Caco-2 (cell line): ENCODE measurements around the gene STRIT1. TPM values are rescaled to one million over a fixed set of nuclear protein-coding genes. Genes with fewer than 3 reads are reported as not detected.

ENCODE experiments used
- BruUV-seq: library from RNA; stranded (reverse); fragments of 400-500 nt; replicated peaks from 2 replicates; lab custom pipeline; 2021; lab: Mats Ljungman, UMichigan
- CTCF ChIA-PET: fragments of 300-600 bp; sonication (Branson Sonifier 250); formaldehyde crosslinking; loops from one replicate; lab custom pipeline; 2022; ENCODE audit warnings: antibody characterized with exemption; lab: Charles Lee
- POLR2A ChIA-PET: fragments of 300-600 bp; sonication (Branson Sonifier 250); formaldehyde crosslinking; loops from one replicate; lab custom pipeline; 2022; ENCODE audit warnings: antibody characterized with exemption; lab: Charles Lee
- DNase-seq, 2 experiments: peaks; one replicate each; pipeline versions ENCODE4 v3.0.0 to v3.0.0-alpha.2; 2020 to 2022
- H3K27me3 ChIP-seq: replicated peaks from 2 replicates; pipeline ENCODE4 v1.6.0; 2011; ENCODE audit warnings: low read length; ENCODE audit not compliant: control insufficient read depth, insufficient read depth
- H3K36me3 ChIP-seq: 2 replicates; pipeline ENCODE4 v1.5.1; 2011; ENCODE audit warnings: low read length; ENCODE audit not compliant: control insufficient read depth, insufficient read depth
- H3K4me1 ChIP-seq: fragments of 250-450 bp; sonication (Bioruptor Pico); 2 replicates; pipeline ENCODE4 v1.5.1; 2020; ENCODE audit warnings: mild to moderate bottlenecking
- H3K4me3 ChIP-seq: 2 replicates; pipeline ENCODE4 v1.5.1; 2011; ENCODE audit warnings: low read depth, mild to moderate bottlenecking, control low read depth, low read length
- H3K9me3 ChIP-seq: fragments of 250-450 bp; sonication (Bioruptor Pico); 2 replicates; pipeline ENCODE4 v1.5.1; 2020; ENCODE audit warnings: mild to moderate bottlenecking, moderate library complexity
- H3K27ac Mint-ChIP-seq: one replicate; pipeline ENCODE4 v1.8.0; 2022; ENCODE audit warnings: mixed read lengths; ENCODE audit not compliant: unreplicated experiment
- H3K27me3 Mint-ChIP-seq: one replicate; pipeline ENCODE4 v1.8.0; 2022; ENCODE audit warnings: mixed read lengths; ENCODE audit not compliant: insufficient read depth, unreplicated experiment
- H3K36me3 Mint-ChIP-seq: one replicate; pipeline ENCODE4 v1.8.0; 2022; ENCODE audit warnings: mild to moderate bottlenecking, mixed read lengths; ENCODE audit not compliant: insufficient read depth, unreplicated experiment
- H3K4me1 Mint-ChIP-seq: one replicate; pipeline ENCODE4 v1.8.0; 2022; ENCODE audit warnings: low read depth, mixed read lengths; ENCODE audit not compliant: unreplicated experiment
- H3K4me3 Mint-ChIP-seq: one replicate; pipeline ENCODE4 v1.8.0; 2022; ENCODE audit warnings: mild to moderate bottlenecking, moderate library complexity, mixed read lengths; ENCODE audit not compliant: unreplicated experiment
- H3K9me3 Mint-ChIP-seq: one replicate; pipeline ENCODE4 v1.8.0; 2022; ENCODE audit warnings: mixed read lengths; ENCODE audit not compliant: unreplicated experiment
- intact Hi-C: fragments of 100-400 bp; cut with micrococcal nuclease; formaldehyde crosslinking; loops from one replicate; pipeline ENCODE4 v1.10.0; 2022; ENCODE audit not compliant: unreplicated experiment
- total RNA-seq: library from RNA; stranded (reverse); gene quantifications from 2 replicates; pipeline ENCODE4 v1.2.3, GENCODE V29; 2022
- TF ChIP-seq, protein P1 (sequence below), 2 experiments: fragments of 200-600 bp in 1 of 2; IDR thresholded peaks; 1 replicate in 1 of 2; 2 replicates in 1 of 2; pipeline versions ENCODE4 v1.5.1 to v1.8.0; 2011 to 2022; ENCODE audit warnings: antibody characterized with exemption in 1 of 2, control low read depth in 1 of 2, inconsistent platforms in 1 of 2, low read depth in 1 of 2, low read length in 1 of 2, mild to moderate bottlenecking in 1 of 2, moderate library complexity in 1 of 2; ENCODE audit not compliant: insufficient read depth in 1 of 2, severe bottlenecking in 1 of 2, unreplicated experiment in 1 of 2

STRIT1 gene
- total RNA-seq, 1 experiment from 2014 or later = not detected

DNA sequence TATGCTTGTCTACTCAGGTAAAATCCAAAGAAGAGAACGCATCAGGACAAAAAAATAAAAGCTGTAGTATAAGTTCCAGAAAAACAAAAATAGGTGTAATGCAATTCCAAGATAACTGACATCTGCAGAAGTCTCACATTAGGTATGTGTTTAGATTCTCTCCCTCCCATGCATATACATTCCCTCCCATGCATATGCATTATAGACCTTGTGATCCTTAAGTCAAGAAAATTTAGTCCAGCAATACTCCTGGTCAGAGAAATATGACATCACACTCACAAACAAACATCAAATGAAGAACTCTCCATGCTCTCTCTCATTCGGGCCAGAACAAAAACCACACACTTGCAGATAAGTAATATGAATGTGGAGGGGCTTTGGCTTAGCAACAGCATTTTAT lies 25.3 kb upstream of the STRIT1 start:
- H3K4me3 ChIP-seq = no peak overlapping the region
- no peaks in the 10 kb centered on the region for H3K4me1 ChIP-seq
- TF ChIP-seq, protein P1, sequence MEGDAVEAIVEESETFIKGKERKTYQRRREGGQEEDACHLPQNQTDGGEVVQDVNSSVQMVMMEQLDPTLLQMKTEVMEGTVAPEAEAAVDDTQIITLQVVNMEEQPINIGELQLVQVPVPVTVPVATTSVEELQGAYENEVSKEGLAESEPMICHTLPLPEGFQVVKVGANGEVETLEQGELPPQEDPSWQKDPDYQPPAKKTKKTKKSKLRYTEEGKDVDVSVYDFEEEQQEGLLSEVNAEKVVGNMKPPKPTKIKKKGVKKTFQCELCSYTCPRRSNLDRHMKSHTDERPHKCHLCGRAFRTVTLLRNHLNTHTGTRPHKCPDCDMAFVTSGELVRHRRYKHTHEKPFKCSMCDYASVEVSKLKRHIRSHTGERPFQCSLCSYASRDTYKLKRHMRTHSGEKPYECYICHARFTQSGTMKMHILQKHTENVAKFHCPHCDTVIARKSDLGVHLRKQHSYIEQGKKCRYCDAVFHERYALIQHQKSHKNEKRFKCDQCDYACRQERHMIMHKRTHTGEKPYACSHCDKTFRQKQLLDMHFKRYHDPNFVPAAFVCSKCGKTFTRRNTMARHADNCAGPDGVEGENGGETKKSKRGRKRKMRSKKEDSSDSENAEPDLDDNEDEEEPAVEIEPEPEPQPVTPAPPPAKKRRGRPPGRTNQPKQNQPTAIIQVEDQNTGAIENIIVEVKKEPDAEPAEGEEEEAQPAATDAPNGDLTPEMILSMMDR (IDR thresholded peaks at IDR 0.05; ENCODE audit: insufficient read depth in 1 of 2, low read depth in 1 of 2, low read length in 1 of 2, severe bottlenecking in 1 of 2, unreplicated experiment in 1 of 2) = no peak
- DNase-seq = no peak
- Mint-ChIP-seq H3K4me3 (no peak overlapping the region), H3K36me3 (no peaks in the 10 kb centered on the region), H3K27ac (no peak overlapping the region), H3K9me3 (no peaks in the 10 kb centered on the region), H3K4me1 (no peaks in the 10 kb centered on the region), H3K27me3 (no peaks in the 10 kb centered on the region)
- no peaks in the 10 kb centered on the region; the same call in 1 of the 2 replicates for H3K27me3 ChIP-seq
- H3K36me3 ChIP-seq = no peaks in the 10 kb centered on the region
- CTCF ChIA-PET = no interaction called here
- BruUV-seq = no TSS peak
- intact Hi-C loops = no loop called here
- H3K9me3 ChIP-seq = no peaks in the 10 kb centered on the region
- POLR2A ChIA-PET = no interaction called here

DNA sequence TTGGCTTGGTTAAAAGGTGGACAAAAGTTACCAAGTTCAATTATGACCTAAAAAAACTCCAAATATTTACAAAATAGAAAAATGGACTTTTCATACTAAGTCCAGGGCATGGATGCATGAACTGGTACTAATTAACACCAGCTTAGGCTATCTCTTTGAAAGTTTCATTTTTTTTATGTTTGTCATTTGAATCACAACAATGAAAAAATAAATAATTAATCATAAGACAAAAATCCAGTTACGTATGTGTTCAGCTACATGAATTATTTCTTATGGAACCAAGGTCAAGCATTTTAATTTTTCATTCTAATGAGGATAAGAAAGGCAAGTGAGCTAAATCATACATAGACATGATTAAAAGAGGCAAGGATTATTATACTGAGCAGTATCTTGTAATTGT lies 23.7 kb upstream of the STRIT1 start:
- H3K36me3 ChIP-seq = no peaks in the 10 kb centered on the region
- Mint-ChIP-seq H3K9me3 (no peaks in the 10 kb centered on the region), H3K27me3 (no peaks in the 10 kb centered on the region), H3K4me1 (no peaks in the 10 kb centered on the region), H3K27ac (no peak overlapping the region), H3K4me3 (no peak overlapping the region), H3K36me3 (no peaks in the 10 kb centered on the region)
- no peaks in the 10 kb centered on the region for H3K9me3 ChIP-seq
- TF ChIP-seq, protein P1 (IDR thresholded peaks at IDR 0.05; ENCODE audit: insufficient read depth in 1 of 2, low read depth in 1 of 2, low read length in 1 of 2, severe bottlenecking in 1 of 2, unreplicated experiment in 1 of 2) = no peak
- ChIA-PET POLR2A (no interaction called here), CTCF (no interaction called here)
- H3K4me1 ChIP-seq = no peaks in the 10 kb centered on the region
- no TSS peak for BruUV-seq
- H3K27me3 ChIP-seq = no peaks in the 10 kb centered on the region; the same call in 1 of the 2 replicates
- no peak overlapping the region for H3K4me3 ChIP-seq
- DNase-seq = no peak
- intact Hi-C loops = no loop called here

DNA sequence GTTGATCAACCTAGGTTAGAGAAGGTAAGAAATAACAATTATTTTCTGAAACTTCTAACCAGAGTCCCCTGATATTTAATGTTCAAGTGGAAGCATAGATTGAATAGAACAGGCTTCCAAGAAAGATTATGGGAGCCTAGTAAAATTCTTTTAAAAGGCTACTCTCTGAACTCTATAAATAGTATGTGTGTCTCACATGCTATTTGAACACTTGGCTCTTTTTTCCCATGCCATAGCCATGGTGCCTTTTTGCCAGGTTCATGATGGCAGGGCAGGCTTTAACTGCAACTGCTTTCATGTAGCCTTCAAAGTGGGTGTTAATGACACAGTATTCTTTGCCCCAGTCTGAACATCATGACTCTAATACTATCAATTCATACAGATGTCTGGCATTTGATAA lies 22.9 kb upstream of the STRIT1 start:
- Mint-ChIP-seq H3K27me3 (no peaks in the 10 kb centered on the region), H3K36me3 (no peaks in the 10 kb centered on the region), H3K4me1 (no peaks in the 10 kb centered on the region), H3K9me3 (no peaks in the 10 kb centered on the region), H3K4me3 (no peak overlapping the region), H3K27ac (no peak overlapping the region)
- POLR2A ChIA-PET = no interaction called here
- TF ChIP-seq, protein P1 (IDR thresholded peaks at IDR 0.05; ENCODE audit: insufficient read depth in 1 of 2, low read depth in 1 of 2, low read length in 1 of 2, severe bottlenecking in 1 of 2, unreplicated experiment in 1 of 2) = no peak
- DNase-seq = no peak
- Histone ChIP-seq H3K4me1 (no peaks in the 10 kb centered on the region), H3K36me3 (no peaks in the 10 kb centered on the region), H3K9me3 (no peaks in the 10 kb centered on the region), H3K27me3 (no peaks in the 10 kb centered on the region; the same call in 1 of the 2 replicates), H3K4me3 (no peak overlapping the region)
- CTCF ChIA-PET = no interaction called here
- no TSS peak for BruUV-seq
- intact Hi-C loops = no loop called here
